HEK293T (cell line): ENCODE results near the gene CBLB.
"Not testable (repeated sequence)": the region's sequence is repeated elsewhere in the genome, so short reads cannot be mapped to it uniquely, and the experiment has no call there.

Experiments used
- CTCF ChIA-PET: fragments of 350-600 bp; formaldehyde crosslinking; extraction: SDS; loops from one replicate; lab custom pipeline; 2021; ENCODE audit warnings: antibody characterized with exemption, inconsistent platforms; lab: Yijun Ruan, JAX
- POLR2A ChIA-PET: fragments of 350-600 bp; formaldehyde crosslinking; extraction: SDS; loops from one replicate; lab custom pipeline; 2020; ENCODE audit warnings: antibody characterized with exemption, inconsistent platforms; lab: Yijun Ruan, JAX
- DNase-seq: peaks from one replicate; pipeline ENCODE4 v3.0.0; 2012; ENCODE audit warnings: mixed read lengths; ENCODE audit errors: extremely low spot score
- ARNT ChIP-seq: fragments of 450-650 bp; IDR thresholded peaks from 2 replicates; pipeline ENCODE4 v1.6.1; 2017; ENCODE audit warnings: mild to moderate bottlenecking
- BHLHE40 ChIP-seq: fragments of 450-650 bp; IDR thresholded peaks from 2 replicates; pipeline ENCODE4 v1.6.1; 2016; ENCODE audit warnings: mild to moderate bottlenecking, moderate library complexity, borderline replicate concordance
- CTBP1 ChIP-seq: fragments of 450-650 bp; IDR thresholded peaks from 2 replicates; pipeline ENCODE4 v1.6.1; 2016; ENCODE audit warnings: borderline replicate concordance
- ELF4 ChIP-seq: fragments of 450-650 bp; IDR thresholded peaks from 2 replicates; pipeline ENCODE4 v1.6.1; 2017; ENCODE audit warnings: antibody characterized with exemption
- FOXA1 ChIP-seq: fragments of 450-650 bp; IDR thresholded peaks from 2 replicates; pipeline ENCODE4 v1.6.1; 2016; ENCODE audit warnings: mild to moderate bottlenecking
- FOXK2 ChIP-seq: fragments of 450-650 bp; IDR thresholded peaks from 2 replicates; pipeline ENCODE4 v1.6.1; 2016; ENCODE audit warnings: mild to moderate bottlenecking
- FOXM1 ChIP-seq: fragments of 450-650 bp; IDR thresholded peaks from 2 replicates; pipeline ENCODE4 v1.6.1; 2017; ENCODE audit warnings: mild to moderate bottlenecking, borderline replicate concordance
- HDGF ChIP-seq: fragments of 450-650 bp; IDR thresholded peaks from 2 replicates; pipeline ENCODE4 v1.6.1; 2017; ENCODE audit warnings: antibody characterized with exemption, borderline replicate concordance
- L3MBTL2 ChIP-seq: fragments of 450-650 bp; conservative IDR thresholded peaks from 2 replicates; pipeline ENCODE4 v1.6.1; 2016; ENCODE audit warnings: mild to moderate bottlenecking
- LEF1 ChIP-seq: fragments of 450-650 bp; IDR thresholded peaks from 2 replicates; pipeline ENCODE4 v1.6.1; 2017; ENCODE audit warnings: mild to moderate bottlenecking, borderline replicate concordance
- NFRKB ChIP-seq: fragments of 450-650 bp; IDR thresholded peaks from 2 replicates; pipeline ENCODE4 v1.6.1; 2016; ENCODE audit warnings: mild to moderate bottlenecking, moderate library complexity
- SP1 ChIP-seq: fragments of 450-650 bp; IDR thresholded peaks from 2 replicates; pipeline ENCODE4 v1.6.1; 2017
- SUZ12 ChIP-seq: fragments of 450-650 bp; IDR thresholded peaks from 2 replicates; pipeline ENCODE4 v1.6.1; 2016; ENCODE audit warnings: mild to moderate bottlenecking
- TARDBP ChIP-seq: fragments of 450-650 bp; IDR thresholded peaks from 2 replicates; pipeline ENCODE4 v1.6.1; 2016
- ZNF384 ChIP-seq: fragments of 450-650 bp; IDR thresholded peaks from 2 replicates; pipeline ENCODE4 v1.6.1; 2016
- TF ChIP-seq, protein P1 (sequence below): fragments of 450-650 bp; IDR thresholded peaks from 2 replicates; pipeline ENCODE4 v1.6.1; 2016

The CBLB gene

DNA sequence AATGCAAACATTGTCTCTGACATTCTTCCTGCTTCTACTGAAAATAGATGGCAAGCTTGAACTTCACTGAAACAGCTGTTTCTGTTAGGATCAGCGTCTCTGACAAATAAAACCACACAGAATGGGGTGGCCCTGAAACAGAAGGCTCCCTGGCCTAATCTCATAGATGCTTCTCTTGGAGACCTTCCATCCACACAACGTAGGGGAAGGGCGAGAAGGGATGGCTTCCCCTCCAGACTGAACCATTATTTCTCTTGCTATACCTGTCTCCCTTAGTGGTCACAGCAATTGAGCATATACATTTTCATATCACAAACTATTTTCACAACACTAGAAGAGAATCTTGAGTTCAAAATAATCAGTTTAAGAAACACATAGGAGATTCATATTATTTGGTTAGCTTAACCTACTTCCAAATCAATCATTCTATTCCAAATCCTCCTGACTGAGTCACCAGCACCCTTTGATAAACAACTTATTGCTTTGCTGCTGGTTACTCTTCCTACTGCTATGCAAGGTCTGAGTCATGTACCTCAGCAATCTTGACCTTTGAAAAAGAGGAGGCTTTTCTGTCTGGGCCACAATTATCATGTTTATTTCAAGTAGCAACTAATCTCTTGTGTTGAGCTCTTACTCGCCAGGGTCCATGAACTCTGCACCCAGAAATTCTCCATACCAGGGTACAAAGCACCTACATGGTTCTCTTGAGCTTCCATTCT, 45.5 kb downstream of the CBLB start:
- ChIA-PET CTCF (no interaction called here), POLR2A (no interaction called here)
- no peak for DNase-seq
- no peak for TF ChIP-seq ELF4
- no peak for TF ChIP-seq ZNF384
- TF ChIP-seq HDGF, result no peak

DNA sequence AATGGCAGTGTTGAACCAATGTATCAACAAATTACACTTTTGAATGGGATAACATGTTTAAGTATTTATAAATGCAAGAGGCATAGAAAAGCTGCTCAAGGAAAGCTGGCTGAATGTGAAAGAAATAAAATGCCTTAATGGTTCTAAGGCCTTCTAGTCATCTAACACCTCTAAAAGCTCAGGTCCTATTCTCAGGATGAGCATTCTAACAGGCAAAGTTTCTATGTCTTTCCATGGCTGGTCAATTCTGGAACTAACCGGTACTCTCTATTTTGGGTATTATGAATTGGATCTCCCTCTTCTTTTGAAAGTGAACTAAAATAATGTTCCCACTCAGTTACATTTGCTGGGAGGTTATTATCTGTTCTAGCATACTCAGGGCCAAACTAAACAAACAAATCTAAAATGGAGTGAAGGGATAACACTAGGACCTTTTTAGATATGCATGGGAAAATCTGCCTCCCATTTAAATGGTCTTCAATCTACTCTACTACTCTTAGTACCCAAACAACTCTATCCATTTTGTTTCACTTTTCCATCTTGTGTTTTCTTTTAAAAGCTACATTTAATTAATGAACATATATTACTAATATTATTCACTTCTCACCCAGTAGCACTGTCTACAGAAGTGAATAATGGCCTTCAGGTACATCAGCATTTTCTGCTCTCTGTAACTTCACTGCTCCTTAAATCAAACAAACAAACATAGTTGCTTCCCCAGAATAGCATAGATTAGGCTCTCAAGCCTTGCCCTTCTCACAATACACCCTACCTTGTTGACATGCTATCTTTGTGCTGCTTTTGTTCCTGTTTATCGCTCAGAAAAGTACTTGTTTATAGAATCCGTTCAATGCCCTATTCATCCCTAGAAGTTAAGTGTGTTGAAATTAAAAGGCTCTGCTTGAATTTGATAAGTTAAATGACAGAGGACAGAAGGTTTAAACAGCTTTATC, 46.4 kb downstream of the CBLB start:
- ChIA-PET POLR2A (no interaction called here), CTCF (no interaction called here)
- no peak for DNase-seq
- TF ChIP-seq LEF1 (no peak), CTBP1 (no peak), TARDBP (no peak), FOXK2 (no peak), FOXA1 (no peak), ARNT (no peak), SP1 (no peak), HDGF (no peak), ZNF384 (no peak), L3MBTL2 (no peak), ELF4 (no peak), NFRKB (no peak), SUZ12 (no peak)
- TF ChIP-seq, protein P1, sequence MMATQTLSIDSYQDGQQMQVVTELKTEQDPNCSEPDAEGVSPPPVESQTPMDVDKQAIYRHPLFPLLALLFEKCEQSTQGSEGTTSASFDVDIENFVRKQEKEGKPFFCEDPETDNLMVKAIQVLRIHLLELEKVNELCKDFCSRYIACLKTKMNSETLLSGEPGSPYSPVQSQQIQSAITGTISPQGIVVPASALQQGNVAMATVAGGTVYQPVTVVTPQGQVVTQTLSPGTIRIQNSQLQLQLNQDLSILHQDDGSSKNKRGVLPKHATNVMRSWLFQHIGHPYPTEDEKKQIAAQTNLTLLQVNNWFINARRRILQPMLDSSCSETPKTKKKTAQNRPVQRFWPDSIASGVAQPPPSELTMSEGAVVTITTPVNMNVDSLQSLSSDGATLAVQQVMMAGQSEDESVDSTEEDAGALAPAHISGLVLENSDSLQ, result no peak

DNA sequence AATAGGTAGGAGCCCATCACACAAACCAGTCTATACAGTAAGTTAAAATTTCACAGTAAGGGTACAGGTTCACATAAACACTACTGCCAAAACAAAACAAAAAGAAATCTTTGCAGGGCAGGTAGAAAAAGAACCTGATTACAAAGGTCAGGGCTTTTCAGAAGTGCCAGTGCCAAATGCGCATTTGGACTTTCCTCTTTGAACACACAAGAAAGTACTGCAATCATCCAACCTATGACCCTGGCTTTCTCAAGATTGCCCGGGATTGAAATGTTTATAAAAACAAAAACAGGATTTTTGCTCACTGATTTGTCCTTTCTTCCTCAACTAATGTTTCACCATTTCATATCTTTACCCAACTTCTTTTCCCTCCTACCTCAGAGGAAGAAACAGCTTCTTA, 47.4 kb downstream of the CBLB start:
- CTCF ChIA-PET, result no interaction called here
- POLR2A ChIA-PET, result no interaction called here

DNA sequence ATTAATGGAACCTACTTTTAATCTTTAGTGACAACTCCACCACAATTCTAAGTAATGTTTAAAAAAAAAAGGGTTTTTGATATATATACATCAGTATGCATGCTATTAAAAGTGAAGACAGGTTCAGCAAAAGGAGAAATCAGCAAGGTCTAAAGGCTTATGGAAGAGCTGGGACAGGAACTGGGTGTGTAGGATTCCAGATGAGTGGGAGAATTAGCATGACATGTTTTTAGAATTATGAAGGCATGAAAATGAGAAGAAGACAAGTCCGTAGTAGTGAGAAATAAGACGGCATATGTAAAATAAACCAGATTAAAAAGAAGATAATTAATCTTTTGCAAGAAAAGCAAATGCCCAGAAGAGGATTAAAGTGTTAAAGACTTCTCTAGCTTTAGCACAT, 52.0 kb downstream of the CBLB start:
- POLR2A ChIA-PET, result no interaction called here
- TF ChIP-seq, protein P1, result no peak
- TF ChIP-seq FOXM1, result no peak
- TF ChIP-seq LEF1, result no peak
- CTCF ChIA-PET, result no interaction called here
- DNase-seq, result no peak

More for the DNA sequence above, 47.4 kb downstream of the CBLB start:
- TF ChIP-seq SUZ12 (no peak), HDGF (no peak), LEF1 (no peak), FOXK2 (no peak), ZNF384 (no peak), ELF4 (no peak), SP1 (no peak), TARDBP (no peak), CTBP1 (no peak), NFRKB (no peak), L3MBTL2 (no peak), FOXM1 (no peak), FOXA1 (no peak), ARNT (no peak), BHLHE40 (no peak)
- TF ChIP-seq, protein P1, result no peak
- DNase-seq, result no peak

DNA sequence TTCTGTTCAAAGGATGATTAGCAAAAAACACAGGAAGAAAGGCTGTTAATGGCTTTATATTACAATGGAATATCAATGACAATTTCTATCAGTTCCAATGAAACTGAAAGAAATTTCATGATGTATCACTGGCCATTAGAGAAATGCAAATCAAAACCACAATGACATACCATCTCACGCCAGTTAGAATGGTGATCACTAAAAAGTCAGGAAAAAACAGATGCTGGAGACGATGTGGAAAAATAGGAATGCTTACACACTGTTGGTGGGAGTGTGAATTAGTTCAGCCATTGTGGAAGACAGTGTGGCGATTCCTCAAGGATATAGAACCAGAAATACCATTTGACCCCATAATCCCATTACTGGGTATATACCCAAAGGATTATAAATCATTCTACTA, 53.5 kb downstream of the CBLB start:
- POLR2A ChIA-PET, CTCF ChIA-PET, DNase-seq: not testable (repeated sequence)

DNA sequence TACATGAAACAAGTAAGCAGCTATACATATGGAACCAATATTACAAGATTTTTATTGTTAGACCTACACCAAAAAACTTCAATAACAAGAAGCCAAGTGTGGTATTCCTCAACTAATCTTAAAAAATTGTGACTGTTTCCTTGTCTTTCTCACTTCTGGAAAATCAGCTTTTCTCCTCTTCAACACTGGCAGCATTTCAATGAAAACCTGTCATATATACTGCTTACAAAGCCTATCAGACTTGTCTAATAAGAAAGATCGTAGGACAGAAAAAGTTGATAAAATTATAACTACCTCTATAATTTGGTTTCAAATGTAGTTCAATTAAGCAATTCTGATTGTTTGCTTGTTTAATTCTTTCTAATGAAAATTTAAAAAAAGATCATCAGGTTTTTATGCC, 55.1 kb downstream of the CBLB start:
- ChIA-PET CTCF (no interaction called here), POLR2A (no interaction called here)
- DNase-seq, result no peak
- TF ChIP-seq FOXM1 (no peak), SP1 (no peak), ELF4 (no peak), LEF1 (no peak), L3MBTL2 (no peak), HDGF (no peak), ARNT (no peak), SUZ12 (no peak), FOXA1 (no peak), BHLHE40 (no peak), NFRKB (no peak), CTBP1 (no peak), FOXK2 (no peak), TARDBP (no peak), ZNF384 (no peak)
- TF ChIP-seq, protein P1, result no peak
